ENCODE data around the gene FN1.

GRCh38 chr2:215379948-215380347 lies 55.9 kb downstream of the FN1 start:
- TF ChIP-seq CTCF (IDR thresholded peaks at IDR 0.05) (no peak), POLR2AphosphoS5 (IDR thresholded peaks at IDR 0.05) (no peak), EP300 (IDR thresholded peaks at IDR 0.05) (no peak)
